ENCODE data around the gene PRDM10.

DNA sequence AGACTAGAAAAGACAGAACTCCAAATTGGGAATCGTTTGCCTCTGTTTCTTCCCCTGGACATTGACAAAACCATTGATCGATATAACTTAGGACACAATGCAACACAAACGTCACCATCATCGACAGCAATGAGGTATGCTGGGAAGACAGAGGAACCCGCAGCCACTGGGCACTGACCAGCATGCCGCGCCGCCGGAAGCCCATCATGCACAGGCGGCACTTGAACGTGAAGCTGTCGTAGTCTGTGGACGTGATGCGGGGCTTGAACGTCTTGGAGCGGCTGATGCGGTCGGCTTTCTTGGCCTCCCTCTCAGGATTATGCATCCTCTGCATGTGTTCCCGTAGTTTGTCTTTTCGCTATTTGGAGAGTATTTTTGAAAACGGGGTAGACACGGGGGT, 84.3 kb downstream of the PRDM10 start:
- TF ChIP-seq POLR2A (IDR thresholded peaks at IDR 0.05) (no peak), POLR2AphosphoS5 (IDR thresholded peaks at IDR 0.05) (no peak)
- TF ChIP-seq, protein P1, sequence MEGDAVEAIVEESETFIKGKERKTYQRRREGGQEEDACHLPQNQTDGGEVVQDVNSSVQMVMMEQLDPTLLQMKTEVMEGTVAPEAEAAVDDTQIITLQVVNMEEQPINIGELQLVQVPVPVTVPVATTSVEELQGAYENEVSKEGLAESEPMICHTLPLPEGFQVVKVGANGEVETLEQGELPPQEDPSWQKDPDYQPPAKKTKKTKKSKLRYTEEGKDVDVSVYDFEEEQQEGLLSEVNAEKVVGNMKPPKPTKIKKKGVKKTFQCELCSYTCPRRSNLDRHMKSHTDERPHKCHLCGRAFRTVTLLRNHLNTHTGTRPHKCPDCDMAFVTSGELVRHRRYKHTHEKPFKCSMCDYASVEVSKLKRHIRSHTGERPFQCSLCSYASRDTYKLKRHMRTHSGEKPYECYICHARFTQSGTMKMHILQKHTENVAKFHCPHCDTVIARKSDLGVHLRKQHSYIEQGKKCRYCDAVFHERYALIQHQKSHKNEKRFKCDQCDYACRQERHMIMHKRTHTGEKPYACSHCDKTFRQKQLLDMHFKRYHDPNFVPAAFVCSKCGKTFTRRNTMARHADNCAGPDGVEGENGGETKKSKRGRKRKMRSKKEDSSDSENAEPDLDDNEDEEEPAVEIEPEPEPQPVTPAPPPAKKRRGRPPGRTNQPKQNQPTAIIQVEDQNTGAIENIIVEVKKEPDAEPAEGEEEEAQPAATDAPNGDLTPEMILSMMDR (IDR thresholded peaks at IDR 0.05), result no peak
